HUES6 (cell line): ENCODE measurements around the gene LFNG.
A peak's percentile ranks its signal among the peaks of the same experiment; 100 is the strongest.

Experiments
- H3K27ac ChIP-seq: 2 replicates; pipeline ENCODE4 v1.7.0; 2013; ENCODE audit warnings: low read depth, mild to moderate bottlenecking, low read length, inconsistent platforms
- H3K27me3 ChIP-seq: 2 replicates; pipeline ENCODE4 v1.6.1; 2013; ENCODE audit warnings: low read length; ENCODE audit not compliant: control insufficient read depth, insufficient read depth
- H3K36me3 ChIP-seq: 2 replicates; pipeline ENCODE4 v1.6.1; 2013; ENCODE audit warnings: low read length; ENCODE audit not compliant: control insufficient read depth, insufficient read depth
- H3K4me1 ChIP-seq: 2 replicates; pipeline ENCODE4 v1.6.1; 2013; ENCODE audit warnings: low read length; ENCODE audit not compliant: control insufficient read depth, insufficient read depth
- H3K4me3 ChIP-seq: 2 replicates; pipeline ENCODE4 v1.5.1; 2013; ENCODE audit warnings: low read depth, low read length
- H3K9ac ChIP-seq: one replicate; pipeline ENCODE4 v1.6.1; 2013; ENCODE audit warnings: mild to moderate bottlenecking, low read length
- H3K9me3 ChIP-seq: 2 replicates; pipeline ENCODE4 v1.6.1; 2013; ENCODE audit warnings: low read depth, low read length; ENCODE audit not compliant: control insufficient read depth, insufficient read depth

Gene LFNG

DNA sequence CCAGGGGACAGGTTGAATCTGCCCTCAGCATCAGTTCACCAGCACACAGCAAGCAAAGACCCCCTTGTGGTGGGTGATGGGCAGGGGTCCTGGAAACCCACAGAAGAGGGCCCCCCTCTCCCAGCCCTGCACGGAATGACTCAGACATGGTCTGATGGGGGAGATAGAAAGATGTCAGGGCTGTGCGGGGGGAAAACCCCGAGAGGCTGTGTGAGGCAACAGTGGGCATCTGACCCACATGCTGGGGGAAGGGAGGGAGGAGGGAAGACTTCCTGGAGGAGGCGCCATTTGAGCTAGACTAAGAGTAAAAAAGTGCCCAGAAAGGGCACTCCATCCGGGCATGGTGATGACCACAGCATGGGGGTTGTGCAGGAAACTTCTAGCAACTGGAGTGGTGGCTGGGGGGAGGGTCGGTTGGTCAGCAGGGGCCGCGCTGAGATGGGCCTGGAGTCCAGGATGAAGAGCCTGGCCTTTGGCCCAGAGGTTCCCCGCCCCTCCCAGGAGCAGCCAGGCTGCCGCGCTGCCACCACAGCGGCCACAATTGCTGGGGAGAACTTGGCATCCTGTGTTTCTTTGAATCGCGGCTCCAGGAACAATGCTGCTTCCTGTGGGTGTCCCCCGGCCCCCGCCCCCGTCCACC lies 2.5 kb downstream of the LFNG start:
- Histone ChIP-seq H3K4me1 (peaks cover 80% of the 10 kb centered on the region), H3K27ac (no peak overlapping the region)

DNA sequence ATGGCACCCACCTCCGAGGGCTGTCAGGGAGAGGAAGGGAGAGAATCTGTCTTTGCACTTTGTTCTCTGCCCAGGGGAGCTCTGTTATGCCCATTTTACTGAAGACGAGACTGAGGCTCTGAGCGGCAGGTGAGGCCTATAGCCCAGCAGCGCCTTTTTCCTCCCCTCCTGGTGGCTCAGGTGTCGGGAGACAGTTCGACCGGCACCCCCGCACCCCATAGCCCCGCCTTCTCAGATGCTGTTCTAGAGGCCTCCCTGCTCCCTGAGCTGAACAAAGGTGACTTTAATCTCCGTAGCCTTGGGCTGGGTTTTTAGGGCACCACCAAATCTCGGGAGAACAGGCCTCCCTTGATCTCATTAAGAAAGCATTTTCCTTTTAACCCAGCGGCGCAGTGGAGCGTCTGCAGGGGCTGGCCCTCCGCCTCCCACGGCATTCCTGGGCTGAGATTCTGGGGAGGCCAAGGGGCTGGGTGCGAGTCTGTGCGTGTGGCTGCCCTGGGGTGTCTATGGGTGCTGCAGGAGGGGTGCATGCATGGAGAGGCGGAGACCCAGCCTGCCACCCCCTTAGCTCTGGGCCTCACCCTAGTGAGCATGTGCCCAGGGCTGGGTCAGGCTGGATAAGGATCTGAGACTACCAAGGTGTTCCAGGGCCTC lies 3.3 kb downstream of the LFNG start:
- Histone ChIP-seq H3K4me1 (peaks cover 80% of the 10 kb centered on the region), H3K4me3 (peak overlapping the region; percentile 39), H3K27ac (peak overlapping the region; percentile 85; the same call in 1 of the 2 replicates), H3K9ac (peak overlapping the region; percentile 63), H3K27me3 (peaks cover 48% of the 10 kb centered on the region), H3K9me3 (no peaks in the 10 kb centered on the region), H3K36me3 (peaks cover 16% of the 10 kb centered on the region)

More for the DNA sequence above, 2.5 kb downstream of the LFNG start:
- Histone ChIP-seq H3K9me3 (no peaks in the 10 kb centered on the region), H3K9ac (no peak overlapping the region), H3K4me3 (peak overlapping the region; percentile 40; the same call in 1 of the 2 replicates), H3K36me3 (peaks cover 12% of the 10 kb centered on the region), H3K27me3 (peaks cover 56% of the 10 kb centered on the region)

DNA sequence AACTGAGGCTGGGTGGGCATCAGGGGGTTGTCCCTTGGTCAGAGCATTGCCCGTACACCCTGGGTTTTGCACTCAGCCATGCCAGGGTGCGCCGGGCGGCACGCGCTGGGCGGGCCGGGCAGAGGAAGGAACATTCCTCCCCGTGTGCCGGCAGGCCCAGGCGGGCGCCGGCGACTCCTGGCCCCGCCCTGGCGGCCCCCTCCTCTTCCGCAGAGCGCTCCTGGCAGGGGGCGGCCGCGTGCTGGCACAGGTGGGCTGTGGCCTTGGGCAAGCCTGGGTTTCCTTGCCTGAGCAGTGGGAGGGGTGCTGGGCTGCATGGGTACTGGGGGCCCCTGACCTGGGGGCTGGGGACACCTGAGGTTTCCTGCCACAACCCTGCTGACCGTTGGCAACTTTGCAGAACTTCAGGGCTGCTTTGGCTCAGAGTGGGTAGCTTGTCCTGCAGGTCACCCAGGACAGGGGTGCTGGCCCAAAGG lies 3.9 kb downstream of the LFNG start:
- H3K36me3 ChIP-seq = peaks cover 17% of the 10 kb centered on the region
- peaks cover 80% of the 10 kb centered on the region for H3K4me1 ChIP-seq
- peak overlapping the region; percentile 39 for H3K4me3 ChIP-seq
- H3K27ac ChIP-seq = peak overlapping the region; percentile 85
- no peaks in the 10 kb centered on the region for H3K9me3 ChIP-seq
- H3K27me3 ChIP-seq = peaks cover 42% of the 10 kb centered on the region
- peak overlapping the region; percentile 72 for H3K9ac ChIP-seq

DNA sequence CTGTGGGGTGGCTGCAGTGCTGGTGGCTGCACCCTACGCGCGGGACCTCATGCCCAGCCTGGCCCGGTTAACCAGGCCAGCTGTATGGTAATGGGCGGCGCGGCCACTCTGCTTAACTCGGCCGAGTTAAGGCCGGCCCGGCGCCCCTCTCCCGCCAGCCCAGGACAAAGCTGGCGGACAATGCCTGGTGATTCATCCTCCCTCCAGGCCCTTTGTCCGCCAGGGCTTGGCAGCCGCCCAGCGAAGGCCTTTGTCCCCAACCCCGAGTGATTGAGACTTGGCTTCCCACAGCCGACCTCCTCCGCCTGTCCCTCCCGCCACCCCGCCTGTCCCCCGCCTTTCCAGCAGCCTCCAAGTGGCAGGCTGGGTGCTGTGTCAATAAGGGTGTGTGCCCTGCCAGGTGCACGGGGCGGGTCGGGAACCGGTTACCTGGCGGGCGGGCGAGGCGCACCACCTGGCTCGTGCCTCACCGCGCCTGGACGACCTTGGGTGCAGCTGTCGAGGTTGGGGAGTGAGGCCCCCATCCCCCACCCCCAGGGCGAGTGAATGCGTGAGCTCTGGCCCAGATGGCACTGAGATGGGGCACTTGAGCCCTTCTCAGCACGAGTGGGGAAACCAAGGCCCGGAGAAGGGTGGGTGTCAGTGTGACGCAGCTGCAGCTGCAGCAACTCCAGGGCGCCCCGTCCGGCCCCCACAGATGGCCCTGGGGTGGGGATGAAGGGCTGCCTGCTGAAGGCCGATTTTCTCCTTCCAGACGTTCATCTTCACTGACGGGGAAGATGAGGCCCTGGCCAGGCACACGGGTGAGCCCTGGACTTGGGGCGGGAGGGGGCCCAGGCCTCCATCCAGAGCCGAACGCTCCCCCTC lies 4.6 kb downstream of the LFNG start:
- Histone ChIP-seq H3K9ac (peak overlapping the region; percentile 72), H3K36me3 (peaks cover 20% of the 10 kb centered on the region), H3K9me3 (no peaks in the 10 kb centered on the region), H3K27ac (peak overlapping the region; percentile 85), H3K4me1 (peaks cover 82% of the 10 kb centered on the region), H3K27me3 (peaks cover 36% of the 10 kb centered on the region), H3K4me3 (peak overlapping the region; percentile 39)

DNA sequence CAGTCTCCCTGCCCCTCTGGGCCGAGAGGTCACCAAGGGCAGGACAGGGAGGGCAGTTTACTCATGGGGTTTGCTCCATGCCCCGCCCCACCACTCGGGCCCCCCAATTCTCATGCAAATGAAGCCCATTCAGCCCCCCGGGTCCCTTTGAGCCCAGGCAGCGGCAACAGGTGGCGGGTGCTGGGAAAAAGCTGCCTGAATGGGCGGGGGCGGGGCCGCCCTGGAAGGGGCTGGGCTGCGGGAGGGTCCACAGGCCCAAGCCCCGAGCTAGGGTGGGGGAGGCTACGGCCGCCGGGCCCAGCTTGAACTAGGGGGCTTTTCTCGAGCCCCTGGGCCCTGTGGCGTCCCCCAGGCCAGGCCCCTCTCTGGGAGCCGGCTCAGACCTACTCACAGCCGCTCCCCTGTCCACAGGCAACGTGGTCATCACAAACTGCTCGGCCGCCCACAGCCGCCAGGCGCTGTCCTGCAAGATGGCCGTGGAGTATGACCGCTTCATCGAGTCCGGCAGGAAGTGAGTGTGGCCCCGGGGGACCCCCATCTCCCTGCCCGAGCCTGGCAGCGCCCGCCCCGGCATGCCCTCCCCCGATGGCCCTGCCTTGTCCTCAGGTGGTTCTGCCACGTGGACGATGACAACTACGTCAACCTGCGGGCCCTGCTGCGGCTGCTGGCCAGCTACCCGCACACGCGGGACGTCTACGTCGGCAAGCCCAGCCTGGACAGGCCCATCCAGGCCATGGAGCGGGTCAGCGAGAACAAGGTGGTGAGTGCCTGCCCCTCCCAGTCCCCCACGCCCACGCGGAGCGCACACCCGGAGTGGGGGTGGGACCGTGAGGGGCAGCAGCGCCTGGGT lies 5.5 kb downstream of the LFNG start:
- Histone ChIP-seq H3K36me3 (peaks cover 20% of the 10 kb centered on the region), H3K27me3 (peaks cover 34% of the 10 kb centered on the region), H3K4me3 (peak overlapping the region; percentile 39), H3K9ac (peak overlapping the region; percentile 72), H3K4me1 (peaks cover 82% of the 10 kb centered on the region), H3K27ac (peak overlapping the region; percentile 85), H3K9me3 (no peaks in the 10 kb centered on the region)

DNA sequence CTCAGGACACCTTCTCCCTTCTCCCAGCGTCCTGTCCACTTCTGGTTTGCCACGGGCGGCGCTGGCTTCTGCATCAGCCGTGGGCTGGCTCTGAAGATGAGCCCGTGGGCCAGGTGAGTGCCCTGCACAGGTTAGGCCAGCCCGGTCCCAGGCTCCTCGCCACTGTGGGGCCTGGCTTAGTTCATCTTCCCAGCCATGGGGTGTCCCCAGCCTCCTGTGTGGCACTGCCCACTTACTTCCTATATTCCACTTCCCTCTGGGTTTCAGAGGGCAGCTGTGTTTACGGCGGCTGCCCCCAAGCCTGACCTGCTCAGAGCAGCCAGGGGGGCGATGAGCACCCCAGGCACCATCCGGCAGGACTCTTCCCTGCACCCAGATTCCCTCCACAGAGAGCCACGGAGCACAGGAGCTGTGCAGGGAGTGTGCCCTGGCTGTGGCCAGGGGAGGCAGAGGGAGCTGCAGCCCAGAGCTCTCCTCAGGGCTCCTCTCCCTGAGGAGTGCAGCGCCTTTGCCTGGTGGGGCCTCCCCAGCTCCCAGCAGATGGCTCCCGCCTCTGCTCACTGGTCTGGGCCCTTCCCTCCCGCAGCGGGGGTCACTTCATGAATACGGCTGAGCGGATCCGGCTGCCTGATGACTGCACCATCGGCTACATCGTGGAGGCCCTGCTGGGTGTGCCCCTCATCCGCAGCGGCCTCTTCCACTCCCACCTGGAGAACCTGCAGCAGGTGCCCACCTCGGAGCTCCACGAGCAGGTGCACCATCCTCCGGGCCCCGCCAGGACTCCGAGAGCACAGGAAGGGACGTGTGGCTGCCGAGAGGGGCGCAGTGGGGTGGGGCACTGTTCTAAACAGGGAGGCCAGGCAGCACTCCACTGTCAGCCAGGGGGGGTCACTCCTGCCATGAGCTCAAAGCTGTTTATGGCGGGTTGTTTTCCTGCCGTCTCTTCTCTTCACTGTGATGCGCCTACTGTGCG lies 6.4 kb downstream of the LFNG start:
- H3K9ac ChIP-seq = peak overlapping the region; percentile 47
- H3K36me3 ChIP-seq = peaks cover 20% of the 10 kb centered on the region
- no peak overlapping the region for H3K4me3 ChIP-seq
- H3K9me3 ChIP-seq = no peaks in the 10 kb centered on the region
- H3K27me3 ChIP-seq = peaks cover 25% of the 10 kb centered on the region
- H3K27ac ChIP-seq = no peak overlapping the region
- H3K4me1 ChIP-seq = peaks cover 82% of the 10 kb centered on the region

DNA sequence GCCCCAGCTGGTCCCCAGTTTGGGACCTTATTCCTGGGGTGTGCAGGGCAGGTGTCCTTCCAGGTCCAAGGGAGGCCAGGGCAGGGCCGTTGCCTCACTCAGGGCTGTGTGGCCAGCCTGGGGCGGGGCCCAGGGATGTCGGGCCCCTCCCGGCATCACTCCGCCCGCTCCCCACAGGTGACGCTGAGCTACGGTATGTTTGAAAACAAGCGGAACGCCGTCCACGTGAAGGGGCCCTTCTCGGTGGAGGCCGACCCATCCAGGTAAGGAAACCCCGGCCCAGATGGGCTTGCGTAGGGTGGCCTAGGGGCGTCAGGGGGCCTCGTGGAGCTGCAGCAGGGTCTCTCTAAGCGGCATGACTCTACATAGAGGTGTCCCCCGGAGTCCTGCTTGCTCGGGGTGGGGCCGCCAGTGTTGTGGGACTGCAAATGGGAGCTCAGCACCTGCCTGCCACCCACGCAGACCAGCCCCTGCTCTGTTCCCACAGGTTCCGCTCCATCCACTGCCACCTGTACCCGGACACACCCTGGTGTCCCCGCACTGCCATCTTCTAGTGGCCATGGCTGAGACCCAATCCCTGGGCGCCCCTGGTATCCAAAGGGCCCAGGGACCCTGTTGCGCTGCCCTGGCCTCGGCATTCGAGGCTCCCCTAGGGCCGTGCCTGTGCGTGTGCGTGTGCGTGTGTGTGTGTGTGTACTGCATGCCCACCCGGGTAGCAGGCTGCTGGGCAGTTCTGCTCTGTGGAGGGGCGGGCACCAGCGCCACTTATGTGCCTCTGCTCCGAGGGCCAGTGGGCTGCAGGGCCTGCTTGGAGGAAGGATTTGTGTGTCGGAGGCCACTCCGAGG lies 7.3 kb downstream of the LFNG start:
- Histone ChIP-seq H3K9ac (no peak overlapping the region), H3K36me3 (peaks cover 20% of the 10 kb centered on the region), H3K4me1 (peaks cover 78% of the 10 kb centered on the region), H3K4me3 (no peak overlapping the region), H3K27me3 (peaks cover 16% of the 10 kb centered on the region), H3K9me3 (no peaks in the 10 kb centered on the region), H3K27ac (no peak overlapping the region)

DNA sequence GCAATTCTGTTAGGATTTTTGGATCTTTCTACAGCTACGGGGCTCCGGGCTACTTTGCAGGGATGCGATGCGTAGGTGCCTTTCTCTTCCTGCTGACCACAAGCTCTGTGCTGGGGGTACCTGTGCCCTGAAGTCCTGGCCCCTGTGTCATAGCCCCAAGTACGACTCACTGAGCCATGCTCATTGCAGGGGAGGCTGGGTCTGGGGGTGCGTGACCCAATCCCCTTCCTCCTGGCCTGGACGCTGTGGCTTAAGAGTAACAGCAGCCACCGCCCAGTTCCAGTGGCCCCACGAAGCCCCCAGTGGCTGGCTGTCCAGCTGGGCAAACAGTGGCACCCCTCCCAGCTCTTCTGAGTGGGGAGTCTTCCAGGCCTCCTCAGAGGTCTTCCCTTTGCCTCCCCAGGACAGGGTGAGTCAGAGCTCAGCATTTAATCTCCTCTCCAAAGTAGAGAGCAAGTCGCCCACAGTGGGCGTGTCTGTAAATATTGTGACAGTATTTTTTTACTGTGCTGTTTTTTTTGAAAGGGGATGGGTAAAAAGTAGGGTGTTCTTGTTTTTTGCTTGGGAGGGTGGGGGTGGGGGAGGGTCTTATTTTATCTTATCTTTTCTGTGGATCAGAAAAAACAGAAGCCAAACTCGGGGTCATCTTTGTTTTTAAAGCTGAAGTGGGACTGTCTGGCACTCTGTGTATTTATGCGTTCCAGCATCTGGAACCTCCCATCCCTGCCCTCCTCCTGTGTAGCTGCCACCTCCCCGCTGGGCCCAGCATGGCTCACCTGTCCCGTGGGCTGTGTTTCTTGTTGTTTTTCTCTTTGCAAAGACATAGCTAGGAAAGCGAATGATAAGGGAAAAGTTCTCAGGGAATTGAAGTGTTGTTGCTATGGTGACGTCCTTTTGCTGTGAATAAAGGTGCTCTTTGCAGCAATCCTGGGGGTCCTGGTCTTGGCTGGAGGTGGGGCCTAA lies 8.2 kb downstream of the LFNG start:
- Histone ChIP-seq H3K4me3 (no peak overlapping the region), H3K27me3 (peaks cover 9% of the 10 kb centered on the region; the same call in 1 of the 2 replicates), H3K27ac (0 out of 2 replicates have a peak overlapping the region, but pooled peaks have one; percentile 5), H3K4me1 (peaks cover 70% of the 10 kb centered on the region), H3K9ac (no peak overlapping the region), H3K36me3 (peaks cover 20% of the 10 kb centered on the region), H3K9me3 (no peaks in the 10 kb centered on the region)
